Amygdala (tissue), 56 donors: ENCODE results near the gene MGRN1.
A peak's percentile ranks its signal among the peaks of the same experiment; 100 is the strongest.

Experiments used
- DNase-seq, 56 donors: peaks; one replicate each; lab custom pipeline; 2025; lab: John Stamatoyannopoulos, UW

MGRN1 gene

GRCh38 chr16:4684058-4684715, 59.6 kb downstream of the MGRN1 start:
- peak in 1 of 56 donors; percentile 40 for DNase-seq

- DNase-seq: no peak
Measured at GRCh38 chr16:4684763-4685162, 60.1 kb downstream of the MGRN1 start.

GRCh38 chr16:4685292-4685691, 60.7 kb downstream of the MGRN1 start:
- DNase-seq: peak in 13 of 56 donors; percentile 21 to 63 (median 39)

- no peak for DNase-seq
Measured at GRCh38 chr16:4685776-4686496, 61.3 kb downstream of the MGRN1 start.

GRCh38 chr16:4686497-4687210, 62.0 kb downstream of the MGRN1 start:
- no peak for DNase-seq

- no peak for DNase-seq
Measured at GRCh38 chr16:4687416-4687815, 62.8 kb downstream of the MGRN1 start.

- DNase-seq: no peak
Measured at GRCh38 chr16:4687946-4688673, 63.5 kb downstream of the MGRN1 start.

- DNase-seq: no peak
Measured at GRCh38 chr16:4688674-4689045, 64.0 kb downstream of the MGRN1 start.

- DNase-seq: no peak
Measured at GRCh38 chr16:4689091-4689671, 64.6 kb downstream of the MGRN1 start.

- no peak for DNase-seq
Measured at GRCh38 chr16:4689864-4690704, 65.5 kb downstream of the MGRN1 start.

GRCh38 chr16:4690946-4691665, 66.5 kb downstream of the MGRN1 start:
- no peak for DNase-seq

GRCh38 chr16:4691666-4692412, 67.2 kb downstream of the MGRN1 start:
- no peak for DNase-seq

- no peak for DNase-seq
Measured at GRCh38 chr16:4692460-4693295, 68.1 kb downstream of the MGRN1 start.

- DNase-seq: peak; percentile 74 to 98 (median 93)
Measured at GRCh38 chr16:4693296-4693955, 68.8 kb downstream of the MGRN1 start, which contains the start of gene NUDT16L1. NUDT16L1 (plus strand) TSS chr16:4693562; CDS start chr16:4693727, 165 bp downstream.

- DNase-seq: peak in 5 of 56 donors; percentile 39 to 60 (median 45)
Measured at GRCh38 chr16:4693956-4694641, 69.5 kb downstream of the MGRN1 start.
